Transverse colon (tissue), 4 donors: ENCODE results near the gene PPARA.

Experiments
- EP300 ChIP-seq: sonication (generic); formaldehyde crosslinking; IDR thresholded peaks from one replicate; pipeline ENCODE4 v1.6.1; 2017; ENCODE audit warnings: antibody characterized with exemption, low read depth
- POLR2A ChIP-seq: fragments of 450-650 bp; IDR thresholded peaks from one replicate; pipeline ENCODE4 v1.6.1; 2016; ENCODE audit warnings: antibody characterized with exemption, mild to moderate bottlenecking, moderate library complexity
- POLR2AphosphoS5 ChIP-seq, 3 donors: sonication (generic); formaldehyde crosslinking; IDR thresholded peaks; one replicate each; pipeline ENCODE4 v1.6.1; 2016; ENCODE audit warnings: antibody characterized with exemption in 3 of 3
- TF ChIP-seq, protein P1 (sequence below), 5 experiments: fragments of 200-600 bp in 3 of 5; fragments of 450-650 bp in 2 of 5; sonication (generic) in 3 of 5; IDR thresholded peaks; 1 replicate in 2 of 5; 2 replicates in 3 of 5; pipeline ENCODE4 v1.5.1; 2016 to 2017; ENCODE audit warnings: antibody characterized with exemption in 5 of 5, inconsistent platforms in 3 of 5, mild to moderate bottlenecking in 2 of 5, moderate library complexity in 1 of 5

DNA sequence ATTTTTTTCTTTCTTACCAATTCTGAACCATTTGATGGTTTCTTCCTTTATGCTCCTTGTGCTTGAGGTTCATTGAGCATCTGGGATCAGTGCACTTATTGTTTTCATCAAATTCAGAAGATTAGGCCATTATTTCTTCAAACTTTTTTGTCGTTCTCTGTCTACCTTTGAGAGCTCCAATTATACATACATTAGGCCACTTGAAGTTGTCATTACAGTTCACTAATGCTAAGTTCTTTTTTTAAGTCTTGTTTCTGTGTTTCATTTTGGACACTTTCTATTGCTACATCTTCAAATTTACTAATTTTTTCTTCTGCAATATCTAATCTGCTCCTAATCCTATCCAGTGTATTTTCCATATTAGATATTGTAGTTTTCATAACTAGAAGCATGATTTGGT lies 58.9 kb downstream of the PPARA start:
- TF ChIP-seq, protein P1, sequence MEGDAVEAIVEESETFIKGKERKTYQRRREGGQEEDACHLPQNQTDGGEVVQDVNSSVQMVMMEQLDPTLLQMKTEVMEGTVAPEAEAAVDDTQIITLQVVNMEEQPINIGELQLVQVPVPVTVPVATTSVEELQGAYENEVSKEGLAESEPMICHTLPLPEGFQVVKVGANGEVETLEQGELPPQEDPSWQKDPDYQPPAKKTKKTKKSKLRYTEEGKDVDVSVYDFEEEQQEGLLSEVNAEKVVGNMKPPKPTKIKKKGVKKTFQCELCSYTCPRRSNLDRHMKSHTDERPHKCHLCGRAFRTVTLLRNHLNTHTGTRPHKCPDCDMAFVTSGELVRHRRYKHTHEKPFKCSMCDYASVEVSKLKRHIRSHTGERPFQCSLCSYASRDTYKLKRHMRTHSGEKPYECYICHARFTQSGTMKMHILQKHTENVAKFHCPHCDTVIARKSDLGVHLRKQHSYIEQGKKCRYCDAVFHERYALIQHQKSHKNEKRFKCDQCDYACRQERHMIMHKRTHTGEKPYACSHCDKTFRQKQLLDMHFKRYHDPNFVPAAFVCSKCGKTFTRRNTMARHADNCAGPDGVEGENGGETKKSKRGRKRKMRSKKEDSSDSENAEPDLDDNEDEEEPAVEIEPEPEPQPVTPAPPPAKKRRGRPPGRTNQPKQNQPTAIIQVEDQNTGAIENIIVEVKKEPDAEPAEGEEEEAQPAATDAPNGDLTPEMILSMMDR (IDR thresholded peaks at IDR 0.05) = no peak
- TF ChIP-seq POLR2A (no peak), POLR2AphosphoS5 (IDR thresholded peaks at IDR 0.05) (no peak), EP300 (no peak)
